GM19023 (cell line): ENCODE results near the gene RHBDL2.
A peak's percentile ranks its signal among the peaks of the same experiment; 100 is the strongest.
"Not testable (repeated sequence)": the region's sequence is repeated elsewhere in the genome, so short reads cannot be mapped to it uniquely, and the experiment has no call there.

Source experiments
- ATAC-seq: cut with Tn5 transposase; IDR thresholded peaks from one replicate; pipeline ENCODE4 v1.9.1; 2021; ENCODE audit warnings: mild to moderate bottlenecking, moderate library complexity; ENCODE audit not compliant: unreplicated experiment

RHBDL2 gene

DNA sequence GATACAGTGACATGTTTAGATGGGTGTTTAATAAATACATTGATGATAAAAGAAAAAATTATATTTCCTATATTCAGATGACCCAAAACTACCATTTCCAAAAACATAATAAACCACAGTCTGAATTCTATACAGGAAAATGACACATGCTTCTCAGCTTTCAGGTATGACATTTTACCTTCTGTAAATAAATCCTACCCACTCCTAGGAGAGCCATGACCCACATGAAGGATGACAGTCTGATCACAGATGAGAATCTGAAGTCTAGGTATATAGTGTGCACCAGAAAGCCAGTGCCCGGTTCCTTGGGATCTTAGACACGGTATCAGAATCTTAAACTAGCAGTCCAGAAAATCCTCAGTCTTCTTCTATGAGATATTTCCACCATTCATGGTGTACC, 56.5 kb downstream of the RHBDL2 start:
- no peak for ATAC-seq

- ATAC-seq, result no peak
Observed at GRCh38 chr1:38881487-38881886, 60.1 kb downstream of the RHBDL2 start, which contains the start of gene GJA9. GJA9 (minus strand) TSS chr1:38881587; CDS start chr1:38876098, 5,489 bp downstream.

DNA sequence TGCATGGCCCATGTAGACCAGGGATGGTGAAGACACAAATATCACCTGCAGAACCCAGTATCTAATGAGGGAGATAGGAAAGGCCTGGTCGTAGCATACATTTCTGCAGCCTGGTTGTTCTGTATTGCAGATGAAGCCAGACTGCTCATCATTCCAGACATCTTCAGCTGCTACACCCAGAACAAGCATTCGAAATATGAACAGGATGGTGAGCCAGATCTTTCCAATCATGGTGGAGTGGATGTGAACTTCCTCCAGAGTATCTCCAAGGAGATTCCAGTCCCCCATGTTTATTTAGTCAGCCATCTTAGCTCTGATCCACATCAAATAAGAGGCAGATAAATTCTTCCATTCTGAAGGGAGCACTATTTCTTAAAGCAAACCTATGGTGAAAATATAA, 65.8 kb downstream of the RHBDL2 start:
- no peak for ATAC-seq

- peak; percentile 98 for ATAC-seq
Observed at GRCh38 chr1:38873027-38873969, 68.3 kb downstream of the RHBDL2 start, which contains the start of gene MYCBP. MYCBP (minus strand) TSS chr1:38873348; CDS start chr1:38873305, 43 bp downstream.

DNA sequence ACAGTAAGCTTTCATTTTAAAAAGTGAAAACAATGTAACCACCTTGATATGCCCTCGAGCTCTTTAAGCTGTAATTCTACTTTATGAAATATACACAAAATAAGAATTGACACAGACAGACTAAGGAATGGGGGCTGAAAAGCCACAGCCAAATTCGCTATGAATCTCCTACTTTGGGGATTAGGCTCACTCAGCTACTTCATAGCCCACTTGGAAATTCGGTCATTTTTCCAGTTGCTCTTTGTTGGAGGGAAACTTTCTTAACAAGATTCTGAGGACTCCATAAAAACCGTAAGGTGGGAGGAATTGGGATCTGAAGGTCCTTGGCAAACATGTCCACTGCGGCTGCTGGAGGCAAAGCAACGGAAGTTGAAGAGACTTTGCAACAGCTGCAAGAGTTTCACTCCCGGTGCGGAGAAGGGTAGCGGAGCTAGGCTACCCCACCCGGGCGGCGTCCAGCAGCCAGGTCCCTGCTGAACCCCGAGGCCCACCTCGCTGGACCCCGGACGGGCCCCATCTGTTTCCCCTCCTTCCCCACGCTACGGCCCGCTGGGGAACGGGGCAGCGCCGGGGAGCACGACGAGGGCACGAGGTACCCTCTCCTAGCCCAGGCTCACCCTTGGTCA, 69.1 kb downstream of the RHBDL2 start:
- peak; percentile 15 for ATAC-seq

DNA sequence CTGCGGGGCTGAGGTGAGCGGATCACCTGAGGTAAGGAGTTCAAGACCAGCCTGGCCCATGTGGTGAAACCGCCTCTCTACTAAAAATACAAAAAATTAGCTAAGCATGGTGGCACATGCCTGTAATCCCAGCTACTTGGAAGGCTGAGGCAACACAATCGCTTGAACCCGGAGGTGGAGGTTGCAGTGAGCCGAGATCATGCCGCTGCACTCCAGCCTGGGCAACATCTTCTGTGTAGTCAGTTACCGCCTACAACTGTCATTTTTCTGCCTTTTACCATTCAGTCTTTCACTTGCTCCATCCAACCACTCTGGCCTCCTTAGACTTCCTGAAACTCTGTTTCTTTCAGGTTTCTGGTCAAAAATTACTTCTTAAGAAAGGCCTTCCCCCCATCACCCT, 70.6 kb downstream of the RHBDL2 start:
- no peak for ATAC-seq

GRCh38 chr1:38867208-38867607, 74.4 kb downstream of the RHBDL2 start:
- ATAC-seq, result no peak

- no peak for ATAC-seq
Observed at GRCh38 chr1:38865112-38865715, 76.4 kb downstream of the RHBDL2 start.

- no peak for ATAC-seq
Observed at GRCh38 chr1:38860454-38860795, 81.2 kb downstream of the RHBDL2 start.

GRCh38 chr1:38859561-38860453, 81.8 kb downstream of the RHBDL2 start, which contains the start of gene RRAGC:
RRAGC (minus strand) TSS chr1:38859772; CDS start chr1:38859646, 126 bp downstream.
- peak; percentile 94 for ATAC-seq

DNA sequence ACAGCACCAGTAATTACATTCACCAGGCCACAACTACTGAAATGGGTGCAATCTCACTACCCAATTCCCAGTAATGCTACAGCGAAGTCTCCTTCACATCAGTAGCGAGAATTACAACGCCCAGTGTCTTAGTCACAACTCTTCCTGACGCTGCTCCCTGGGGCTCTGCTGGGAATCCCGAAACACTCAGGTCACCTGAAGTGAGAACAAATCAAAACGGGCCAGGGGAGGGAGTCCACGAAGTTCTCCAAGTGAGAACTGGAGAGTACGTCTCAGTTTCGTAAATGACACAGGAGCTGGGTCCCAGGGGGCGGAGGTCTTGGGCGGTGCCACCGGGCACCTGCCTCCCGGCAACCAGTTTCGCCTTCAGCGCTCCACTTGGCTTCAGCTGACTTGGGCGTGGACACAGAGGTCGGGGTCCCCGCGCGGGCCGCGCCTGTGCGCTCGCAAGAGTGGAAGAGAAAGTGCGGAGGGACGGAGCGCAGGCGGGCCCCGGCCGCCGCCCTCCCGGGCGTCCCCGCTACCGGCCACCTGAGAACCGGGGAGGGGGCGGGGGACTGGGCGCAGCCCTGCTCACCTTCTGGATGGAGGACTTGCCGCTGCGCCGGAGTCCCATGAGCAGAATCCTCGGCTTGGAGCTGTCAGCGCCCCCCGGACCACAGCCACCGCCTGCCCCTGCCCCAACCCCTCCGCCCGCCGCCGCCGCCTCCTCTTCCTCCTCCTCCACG, 82.6 kb downstream of the RHBDL2 start:
- peak; percentile 27 for ATAC-seq

DNA sequence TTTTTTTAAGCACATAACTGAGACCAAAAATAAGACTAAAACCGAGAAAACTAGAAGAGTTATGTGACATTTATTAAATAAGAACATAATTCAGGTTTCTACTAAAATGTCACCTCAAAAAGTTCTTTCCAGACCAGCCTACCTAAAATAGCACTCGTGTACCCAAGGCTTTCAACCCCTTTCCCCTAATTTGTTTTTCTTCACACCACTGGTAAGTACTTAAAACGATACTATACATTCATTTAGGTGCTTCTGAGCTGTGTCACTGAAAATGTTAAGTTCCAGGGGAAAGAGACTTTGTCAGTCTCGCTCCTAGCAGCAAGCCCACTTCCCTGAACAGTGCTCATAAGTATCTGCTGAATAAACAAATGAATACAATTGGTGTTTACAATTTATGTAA, 88.8 kb downstream of the RHBDL2 start:
- no peak for ATAC-seq

GRCh38 chr1:38848071-38848470, 93.6 kb downstream of the RHBDL2 start:
- ATAC-seq, result no peak

- no peak for ATAC-seq
Observed at GRCh38 chr1:38846210-38846609, 95.4 kb downstream of the RHBDL2 start.

- not testable (repeated sequence) for ATAC-seq
Observed at GRCh38 chr1:38845088-38845487, 96.5 kb downstream of the RHBDL2 start.

DNA sequence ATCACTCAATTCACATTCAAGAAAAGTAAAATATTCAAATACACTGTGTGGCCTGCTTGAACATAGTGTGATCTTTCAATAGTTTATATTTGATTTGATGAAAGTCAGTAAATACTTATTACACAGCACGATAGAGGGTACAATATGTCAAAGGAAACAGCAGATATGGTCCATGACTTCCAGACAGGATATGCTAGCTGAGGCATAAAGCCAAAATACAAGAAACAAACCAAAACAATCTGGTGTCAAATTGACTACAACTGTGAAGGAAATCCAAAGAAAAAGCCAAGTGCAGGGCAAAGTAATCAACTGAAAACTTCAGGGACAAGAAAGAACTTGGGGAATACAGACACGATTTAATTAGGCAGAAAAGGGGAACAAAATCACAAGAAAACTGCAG, 101.3 kb downstream of the RHBDL2 start:
- no peak for ATAC-seq

DNA sequence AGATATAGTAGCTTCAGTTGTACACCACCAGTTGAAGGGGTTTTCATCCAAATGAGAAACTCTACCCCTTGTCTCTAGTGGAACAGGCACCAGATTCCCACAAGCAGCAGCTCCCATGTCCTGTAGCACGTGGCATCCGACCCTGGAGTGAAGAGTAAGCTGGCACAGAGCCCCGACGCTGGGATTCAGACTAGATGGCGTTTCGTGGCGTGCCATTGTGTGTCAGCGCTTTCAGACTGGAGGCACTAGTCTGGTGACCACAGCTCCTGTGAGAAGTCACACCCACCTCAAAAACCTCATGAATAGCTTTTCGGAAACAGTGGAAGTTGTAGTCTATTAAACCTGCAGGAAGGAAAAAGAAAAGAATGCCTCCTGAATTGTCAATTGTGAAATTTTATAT, 102.3 kb downstream of the RHBDL2 start:
- no peak for ATAC-seq

- ATAC-seq, result not testable (repeated sequence)
Observed at GRCh38 chr1:38836316-38836715, 105.3 kb downstream of the RHBDL2 start.
